Fibroblast of villous mesenchyme (primary cell): Measurements from ENCODE around the gene ZSWIM6. TPM values are rescaled to one million over a fixed set of nuclear protein-coding genes. Genes with fewer than 3 reads are reported as not detected.

ENCODE experiments used
- DNase-seq: peaks from one replicate; pipeline ENCODE4 v3.0.0-alpha.2; 2010; ENCODE audit warnings: low read depth
- H3K4me3 ChIP-seq: 2 replicates; pipeline ENCODE4 v1.5.1; 2011; ENCODE audit warnings: low read depth, mild to moderate bottlenecking, low read length
- total RNA-seq: library from RNA; depleted of rRNA; stranded (reverse); fragments of >200 nt; gene quantifications from 2 replicates; pipeline ENCODE4 v1.2.3, GENCODE V29; 2012
- TF ChIP-seq, protein P1 (sequence below): IDR thresholded peaks from 2 replicates; pipeline ENCODE4 v1.5.1; 2012; ENCODE audit warnings: low read depth, mild to moderate bottlenecking, low read length; ENCODE audit not compliant: insufficient read depth

The ZSWIM6 gene
- total RNA-seq, 1 donor: 16.4 TPM

DNA sequence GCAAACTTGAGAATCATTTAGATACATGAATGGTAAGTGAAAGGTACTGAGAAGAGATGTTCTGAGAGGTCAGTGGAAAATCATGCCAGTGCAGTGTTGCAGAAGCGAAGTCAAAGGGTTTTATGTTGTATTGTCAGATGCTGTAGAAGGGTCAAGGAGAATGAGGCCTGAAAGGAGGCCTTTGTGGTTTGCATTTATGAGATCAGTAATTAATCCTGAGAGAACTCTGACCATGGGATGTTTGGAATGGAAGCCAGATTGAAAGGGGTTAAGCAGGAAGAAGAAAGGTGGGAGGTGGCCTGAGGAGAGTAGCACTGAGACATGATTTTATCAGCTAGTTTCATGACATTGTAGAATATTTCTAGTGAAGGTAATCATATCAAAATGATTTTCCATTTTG is 97.8 kb downstream of the ZSWIM6 start:
- TF ChIP-seq, protein P1, sequence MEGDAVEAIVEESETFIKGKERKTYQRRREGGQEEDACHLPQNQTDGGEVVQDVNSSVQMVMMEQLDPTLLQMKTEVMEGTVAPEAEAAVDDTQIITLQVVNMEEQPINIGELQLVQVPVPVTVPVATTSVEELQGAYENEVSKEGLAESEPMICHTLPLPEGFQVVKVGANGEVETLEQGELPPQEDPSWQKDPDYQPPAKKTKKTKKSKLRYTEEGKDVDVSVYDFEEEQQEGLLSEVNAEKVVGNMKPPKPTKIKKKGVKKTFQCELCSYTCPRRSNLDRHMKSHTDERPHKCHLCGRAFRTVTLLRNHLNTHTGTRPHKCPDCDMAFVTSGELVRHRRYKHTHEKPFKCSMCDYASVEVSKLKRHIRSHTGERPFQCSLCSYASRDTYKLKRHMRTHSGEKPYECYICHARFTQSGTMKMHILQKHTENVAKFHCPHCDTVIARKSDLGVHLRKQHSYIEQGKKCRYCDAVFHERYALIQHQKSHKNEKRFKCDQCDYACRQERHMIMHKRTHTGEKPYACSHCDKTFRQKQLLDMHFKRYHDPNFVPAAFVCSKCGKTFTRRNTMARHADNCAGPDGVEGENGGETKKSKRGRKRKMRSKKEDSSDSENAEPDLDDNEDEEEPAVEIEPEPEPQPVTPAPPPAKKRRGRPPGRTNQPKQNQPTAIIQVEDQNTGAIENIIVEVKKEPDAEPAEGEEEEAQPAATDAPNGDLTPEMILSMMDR: no peak
- H3K4me3 ChIP-seq: no peak overlapping the region
- no peak for DNase-seq

DNA sequence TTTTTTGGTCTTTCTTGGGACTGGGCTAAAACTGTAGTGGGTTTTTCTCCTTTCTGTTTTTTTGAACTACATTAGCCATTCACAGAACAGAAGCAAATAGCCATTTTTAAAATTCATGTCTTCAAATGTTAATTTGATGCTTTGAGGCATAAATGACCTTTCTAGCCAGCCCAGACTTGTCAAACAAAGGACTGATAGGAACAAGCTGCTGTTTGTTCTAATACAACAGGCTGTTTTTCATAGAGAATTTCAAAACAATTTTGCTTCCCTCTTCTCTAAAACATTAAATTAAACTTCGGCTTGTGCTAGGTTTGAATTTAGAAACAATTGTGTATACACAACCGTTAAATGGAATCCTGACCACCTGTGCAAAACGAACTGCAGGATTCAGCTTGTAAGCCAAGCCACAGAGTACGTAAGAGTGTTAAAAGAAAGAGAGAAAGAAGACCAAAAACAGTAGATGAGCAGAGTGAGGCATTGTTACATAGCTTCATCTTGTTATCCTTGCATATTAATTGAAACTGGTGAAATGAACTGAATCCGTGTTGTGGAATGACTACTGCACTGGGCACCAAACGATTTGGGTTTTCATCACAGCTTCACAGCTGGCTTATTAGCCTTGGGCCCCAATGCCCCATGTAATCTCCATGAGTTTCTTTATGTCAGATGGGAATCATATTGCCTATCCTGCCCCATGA is 100.0 kb downstream of the ZSWIM6 start:
- peak; percentile 62 for DNase-seq
- TF ChIP-seq, protein P1: no peak
- H3K4me3 ChIP-seq: no peak overlapping the region

- TF ChIP-seq, protein P1: no peak
- no peak overlapping the region for H3K4me3 ChIP-seq
- peak; percentile 39 for DNase-seq
Observed at GRCh38 chr5:61435368-61435767, 103.3 kb downstream of the ZSWIM6 start.

DNA sequence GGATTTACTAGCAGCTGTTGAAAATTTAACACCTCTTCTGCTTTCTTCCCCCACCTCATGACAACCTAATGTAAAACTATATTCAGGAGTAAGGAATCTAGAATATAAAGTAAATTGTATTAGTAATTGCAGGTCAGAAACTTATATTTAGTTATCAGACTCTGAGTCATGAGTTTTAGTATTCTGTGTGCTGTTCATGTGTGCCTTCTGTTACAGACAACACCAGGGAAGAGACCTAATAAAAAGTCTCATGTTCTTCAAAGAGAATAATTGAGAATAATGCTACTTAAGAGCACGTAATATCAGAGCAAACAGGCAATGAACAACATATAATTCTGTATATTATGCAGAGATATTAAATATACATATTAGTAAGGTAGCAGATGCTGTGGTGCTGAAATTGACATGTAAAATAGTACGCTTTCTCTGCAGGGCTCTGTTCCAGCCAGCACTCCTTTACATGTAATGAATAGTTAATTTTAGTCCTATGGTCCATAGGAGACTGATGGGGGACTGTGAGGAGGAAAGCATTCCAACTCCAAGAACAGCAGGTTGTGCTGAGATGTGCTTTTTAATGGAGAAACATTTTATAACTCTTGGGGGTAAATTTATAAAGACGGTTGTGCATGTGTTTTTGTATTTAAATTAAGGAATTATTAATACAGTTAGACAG is 106.4 kb downstream of the ZSWIM6 start:
- H3K4me3 ChIP-seq: no peak overlapping the region
- DNase-seq: no peak
- TF ChIP-seq, protein P1: no peak

DNA sequence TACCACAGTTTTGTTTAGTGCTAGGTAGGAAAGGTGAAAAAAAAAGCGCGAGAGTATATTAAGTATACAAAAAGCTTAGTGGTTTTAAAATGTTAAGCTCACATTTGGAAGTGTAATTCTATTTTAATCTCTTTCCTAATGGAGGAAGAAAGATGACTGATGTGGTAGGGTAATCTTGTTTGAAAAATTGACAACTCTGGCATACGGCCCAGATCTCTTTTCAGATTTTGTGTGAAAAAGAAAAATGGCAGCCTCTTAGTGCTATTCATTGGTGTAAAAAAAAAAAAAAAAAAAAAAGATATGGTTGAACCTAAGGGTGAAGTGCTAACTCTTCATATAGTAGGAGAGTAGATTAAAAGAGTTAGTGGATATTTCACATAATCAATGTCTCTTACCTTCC is 108.0 kb downstream of the ZSWIM6 start:
- no peak overlapping the region for H3K4me3 ChIP-seq
- TF ChIP-seq, protein P1: no peak
- no peak for DNase-seq

DNA sequence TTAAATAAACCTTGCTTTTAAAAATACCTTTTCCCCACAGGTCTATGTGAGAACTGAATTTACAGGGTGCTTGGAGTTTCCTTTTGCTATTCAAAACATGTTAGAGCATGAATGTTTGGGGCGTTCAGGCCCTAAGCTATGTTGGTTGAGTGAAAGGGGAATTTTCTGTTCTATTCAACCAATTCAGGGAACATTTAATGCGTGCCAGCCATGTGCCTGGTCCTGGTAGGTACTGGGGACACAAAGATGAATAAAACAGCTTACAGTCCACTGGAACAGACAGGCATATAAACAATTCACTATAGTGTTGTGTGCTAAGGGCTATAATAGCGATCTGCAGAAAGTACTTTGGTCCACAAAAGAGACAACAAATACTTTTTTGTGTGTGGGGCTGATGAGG is 108.5 kb downstream of the ZSWIM6 start:
- TF ChIP-seq, protein P1: no peak
- H3K4me3 ChIP-seq: no peak overlapping the region
- DNase-seq: no peak
